ENCODE measurements around the gene ABCA5.

Gene ABCA5

DNA sequence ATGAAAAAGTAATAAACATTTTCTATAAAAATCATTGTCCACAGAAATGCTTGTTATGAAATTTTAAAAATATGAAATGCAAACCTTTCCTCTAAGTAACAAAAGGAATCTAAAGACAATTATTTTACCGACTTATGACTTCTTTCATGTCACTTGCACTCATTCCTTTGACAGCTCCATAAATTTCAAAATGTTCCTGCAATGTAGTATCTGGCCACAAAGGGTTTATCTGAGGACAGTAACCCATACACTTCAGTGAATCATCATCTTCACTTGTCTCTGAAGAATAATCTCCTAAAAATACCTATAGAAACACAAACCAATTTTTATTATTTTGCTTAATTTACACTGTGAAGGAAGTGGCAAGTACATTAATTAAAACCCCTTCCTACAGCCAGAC is 72.7 kb downstream of the ABCA5 start:
- DNase-seq (ENCODE audit: low read depth): no peak

DNA sequence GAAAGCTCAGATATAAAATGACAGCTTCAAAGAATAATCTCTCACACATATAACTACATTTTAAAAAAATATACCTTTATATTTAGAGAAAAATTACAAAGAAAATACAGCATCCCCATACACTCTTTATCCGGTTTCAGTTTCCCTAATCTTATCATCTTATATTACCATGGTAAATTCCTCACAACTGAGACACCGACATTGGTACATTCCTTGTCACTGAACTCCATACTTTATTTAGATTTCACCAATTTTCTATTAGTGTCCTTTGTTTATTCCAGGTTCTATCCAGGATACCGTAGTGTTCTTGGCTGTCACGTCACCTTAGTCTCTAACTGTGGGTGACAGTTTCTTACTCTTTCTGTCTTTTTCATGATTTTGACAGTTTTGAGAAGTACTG is 76.3 kb downstream of the ABCA5 start:
- DNase-seq (ENCODE audit: low read depth): no peak

- DNase-seq (ENCODE audit: low read depth): no peak
These were observed 80.1 kb downstream of the ABCA5 start for GRCh38 chr17:69246726-69247375.

GRCh38 chr17:69246202-69246601 is 80.7 kb downstream of the ABCA5 start:
- no peak for DNase-seq (ENCODE audit: low read depth)

DNA sequence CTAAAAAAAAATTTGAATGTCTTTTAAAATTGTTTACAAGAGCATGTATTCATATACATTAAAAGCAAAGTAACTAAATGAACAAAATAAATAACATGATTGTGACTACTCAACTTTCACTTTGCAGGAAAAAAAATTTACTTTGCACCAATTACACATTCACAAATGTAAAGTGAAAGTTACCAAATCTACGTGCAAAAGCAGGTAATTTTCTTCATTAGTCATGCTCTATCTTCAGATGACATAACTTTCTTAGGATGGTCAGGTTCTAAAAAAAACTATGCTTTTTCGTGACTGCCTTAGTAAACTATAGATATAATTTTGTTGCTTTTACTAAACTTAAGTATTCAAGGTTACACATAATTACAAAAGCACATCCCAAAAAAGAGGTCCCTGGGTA is 81.3 kb downstream of the ABCA5 start:
- no peak for DNase-seq (ENCODE audit: low read depth)

DNA sequence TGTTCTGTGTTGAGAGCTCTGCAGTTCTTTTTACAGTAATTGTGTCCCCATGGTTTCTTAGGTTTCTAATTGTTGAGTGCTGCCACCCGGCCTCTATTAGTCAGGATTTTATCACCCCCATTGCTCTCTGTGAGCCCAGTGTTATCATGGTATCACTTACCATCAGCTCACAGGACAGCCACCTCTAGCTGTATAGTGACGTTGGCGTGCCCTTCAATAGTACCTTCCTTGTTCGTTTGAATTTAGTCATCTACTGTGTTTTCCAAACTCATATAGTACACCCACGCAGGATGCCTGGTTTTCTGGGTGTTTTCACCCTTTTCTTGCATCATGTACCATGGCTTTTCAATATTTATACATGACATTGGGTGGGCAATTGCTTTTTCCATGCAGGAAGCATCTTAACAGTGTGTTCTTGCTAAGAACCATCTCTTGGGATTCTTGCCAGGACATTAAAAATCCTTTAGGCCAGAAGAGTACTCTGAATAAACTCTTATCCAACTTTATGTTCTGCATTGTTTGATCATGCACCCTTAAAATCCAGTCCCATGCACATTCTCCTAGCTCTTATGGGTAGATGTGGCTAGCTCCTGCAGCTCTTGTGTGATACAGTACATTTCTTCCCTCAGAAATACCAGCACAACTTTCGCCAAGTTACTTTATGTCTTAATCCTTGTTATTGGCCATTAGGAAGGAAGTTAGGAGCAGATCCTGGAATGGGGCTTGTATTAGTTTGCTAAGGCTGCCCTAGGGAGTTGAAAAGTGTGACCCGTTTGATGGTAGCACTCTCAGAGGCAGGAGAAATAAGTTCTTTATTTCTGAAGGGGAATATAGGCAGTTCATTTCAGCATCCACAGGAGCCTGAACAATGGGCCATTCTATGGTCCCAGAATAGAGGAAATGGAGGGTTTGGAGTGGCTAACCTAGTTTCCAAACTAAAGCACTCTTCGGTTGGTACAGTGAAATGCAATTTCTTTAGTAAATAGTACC is 87.0 kb downstream of the ABCA5 start:
- DNase-seq (ENCODE audit: low read depth): no peak

DNA sequence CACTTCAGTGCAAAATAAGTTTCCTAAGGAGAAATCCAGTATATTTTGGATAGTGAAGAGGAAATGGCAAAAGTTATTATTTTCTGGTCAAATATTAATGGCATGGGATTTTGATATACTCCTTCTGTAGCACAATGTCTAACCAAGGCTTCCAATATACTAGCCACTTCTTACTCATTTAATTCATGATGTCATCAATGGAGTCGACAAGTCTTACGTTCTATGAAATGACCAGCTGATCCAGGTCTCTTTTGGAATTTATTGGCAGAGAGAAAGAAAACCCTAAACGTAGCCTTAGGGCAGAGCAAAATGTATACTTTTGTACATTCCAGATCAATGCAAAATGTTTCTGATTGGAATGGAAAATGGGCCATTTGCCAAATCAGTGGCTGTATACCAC is 90.0 kb downstream of the ABCA5 start:
- DNase-seq (ENCODE audit: low read depth): no peak

DNA sequence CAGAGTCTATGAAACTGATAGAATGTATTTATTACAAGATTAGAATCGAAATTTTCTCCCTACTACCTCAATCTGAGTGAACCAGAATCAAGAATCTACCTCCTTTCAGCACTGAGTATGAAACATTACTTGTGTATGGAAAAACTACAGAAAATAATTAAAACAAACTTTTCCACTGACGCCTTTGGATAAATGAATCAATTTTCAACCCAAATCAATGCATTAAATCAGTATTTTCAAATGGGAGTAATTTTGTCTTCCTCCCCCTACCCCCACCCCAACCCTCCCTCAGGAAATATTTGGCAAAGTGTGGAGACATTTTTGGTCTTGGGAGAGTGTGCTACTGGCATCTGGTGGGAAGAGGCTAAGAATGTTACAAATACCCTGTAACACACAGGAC is 90.5 kb downstream of the ABCA5 start:
- DNase-seq (ENCODE audit: low read depth): no peak

DNA sequence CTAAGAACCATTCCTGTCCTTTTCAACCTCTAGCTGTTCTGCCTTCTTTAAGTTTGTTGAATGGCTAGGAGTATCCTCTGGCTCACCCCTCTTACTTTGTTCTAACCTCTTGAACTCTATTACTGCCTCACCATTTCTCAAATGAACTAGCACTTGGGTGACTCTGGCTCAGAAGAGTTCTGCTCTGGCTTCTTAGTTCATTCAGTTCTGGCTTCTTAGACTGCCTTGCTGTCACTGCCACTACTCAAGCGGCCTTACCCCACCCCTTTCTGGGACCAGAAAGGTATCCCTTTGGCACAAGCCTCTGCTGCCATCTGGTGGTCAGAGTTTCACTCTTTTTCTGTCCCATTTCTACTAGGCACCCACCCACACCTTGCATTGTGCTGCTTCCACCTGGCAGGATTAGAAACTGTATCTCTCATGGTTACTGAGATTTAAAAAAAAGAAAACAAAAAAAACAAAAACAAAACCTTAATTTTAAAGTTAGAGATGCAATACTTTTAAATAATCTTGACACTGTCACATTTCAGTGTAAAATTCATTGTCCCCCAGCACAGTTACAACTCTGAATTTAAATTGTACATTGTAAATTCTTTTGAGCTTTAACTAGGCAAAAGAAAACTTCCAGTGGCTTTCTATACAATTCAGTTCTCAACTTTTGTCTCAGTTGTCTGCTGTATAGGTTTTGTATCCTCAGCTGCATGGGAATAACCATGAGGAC is 91.4 kb downstream of the ABCA5 start:
- peak; percentile 47 for DNase-seq (ENCODE audit: low read depth)

- DNase-seq (ENCODE audit: low read depth): no peak
These were observed 94.3 kb downstream of the ABCA5 start for GRCh38 chr17:69232650-69233049.

- no peak for DNase-seq (ENCODE audit: low read depth)
These were observed 95.4 kb downstream of the ABCA5 start for GRCh38 chr17:69231521-69231920.

- DNase-seq (ENCODE audit: low read depth): no peak
These were observed 96.0 kb downstream of the ABCA5 start for GRCh38 chr17:69230939-69231338.

DNA sequence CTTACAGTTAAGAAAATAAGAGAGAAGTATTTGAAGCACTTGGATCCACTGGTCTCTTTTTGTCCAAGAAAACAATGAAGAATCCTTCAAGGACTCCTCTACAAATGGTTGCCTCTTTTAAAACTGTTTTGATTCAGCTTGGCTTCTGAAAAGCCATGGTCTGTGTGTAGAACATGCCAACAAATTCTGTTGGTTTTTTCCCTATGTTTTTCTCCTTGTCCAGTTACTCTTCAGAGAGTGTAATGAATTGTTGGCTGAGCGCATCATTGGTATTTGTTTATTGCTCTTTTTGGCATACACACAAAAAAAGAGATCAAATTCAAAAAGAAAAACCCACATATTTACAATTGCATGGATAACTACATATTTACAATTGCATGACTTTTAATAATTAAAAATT is 98.4 kb downstream of the ABCA5 start, which contains the start of gene ABCA10:
ABCA10 (minus strand) TSS at position 249 of the 400 bp plus-strand sequence. CDS start 3,466 bp downstream, outside the sequence.
- no peak for DNase-seq (ENCODE audit: low read depth)

DNA sequence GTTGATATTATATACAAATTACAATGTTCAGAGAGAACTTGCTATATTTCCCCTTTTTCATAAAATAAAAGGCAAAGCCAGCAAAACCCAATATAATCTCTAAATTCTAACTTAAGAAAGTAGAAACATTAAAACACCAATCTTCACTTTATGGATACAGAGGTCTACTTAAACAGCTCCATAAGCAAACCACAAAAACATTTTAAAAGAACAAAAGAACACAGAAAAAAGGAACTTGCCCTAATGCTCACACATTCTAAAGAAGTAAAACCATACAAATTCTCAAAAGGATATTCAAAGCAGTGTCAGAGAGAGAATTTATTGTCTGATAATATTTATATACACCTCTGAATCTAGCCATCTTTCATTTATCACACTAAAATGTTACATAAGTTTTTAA is 98.9 kb downstream of the ABCA5 start:
- no peak for DNase-seq (ENCODE audit: low read depth)

- no peak for DNase-seq (ENCODE audit: low read depth)
These were observed 99.4 kb downstream of the ABCA5 start for GRCh38 chr17:69227541-69227940.

GRCh38 chr17:69223809-69224208 is 103.1 kb downstream of the ABCA5 start:
- DNase-seq (ENCODE audit: low read depth): no peak

- DNase-seq (ENCODE audit: low read depth): no peak
These were observed 104.2 kb downstream of the ABCA5 start for GRCh38 chr17:69222707-69223258.

- no peak for DNase-seq (ENCODE audit: low read depth)
These were observed 106.8 kb downstream of the ABCA5 start for GRCh38 chr17:69220098-69220497.

DNA sequence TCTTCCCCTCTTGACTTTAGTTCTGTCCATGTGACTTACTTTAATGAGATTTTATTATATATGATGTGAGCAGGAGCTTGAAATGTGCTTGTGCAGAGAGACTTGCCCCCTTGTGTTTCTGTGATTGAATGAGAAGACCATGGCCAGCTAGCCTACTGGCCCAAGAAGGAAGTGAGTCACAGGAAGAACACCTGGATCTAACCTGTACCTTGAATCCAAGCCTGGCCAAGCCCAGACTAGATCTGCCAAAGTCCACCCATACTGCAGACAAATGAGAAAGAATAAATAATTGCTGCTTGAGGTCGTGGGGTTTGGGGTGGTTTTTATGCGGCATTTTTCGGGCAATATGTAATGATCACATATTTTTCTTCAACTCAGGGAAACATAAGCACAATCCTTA is 107.9 kb downstream of the ABCA5 start:
- no peak for DNase-seq (ENCODE audit: low read depth)

DNA sequence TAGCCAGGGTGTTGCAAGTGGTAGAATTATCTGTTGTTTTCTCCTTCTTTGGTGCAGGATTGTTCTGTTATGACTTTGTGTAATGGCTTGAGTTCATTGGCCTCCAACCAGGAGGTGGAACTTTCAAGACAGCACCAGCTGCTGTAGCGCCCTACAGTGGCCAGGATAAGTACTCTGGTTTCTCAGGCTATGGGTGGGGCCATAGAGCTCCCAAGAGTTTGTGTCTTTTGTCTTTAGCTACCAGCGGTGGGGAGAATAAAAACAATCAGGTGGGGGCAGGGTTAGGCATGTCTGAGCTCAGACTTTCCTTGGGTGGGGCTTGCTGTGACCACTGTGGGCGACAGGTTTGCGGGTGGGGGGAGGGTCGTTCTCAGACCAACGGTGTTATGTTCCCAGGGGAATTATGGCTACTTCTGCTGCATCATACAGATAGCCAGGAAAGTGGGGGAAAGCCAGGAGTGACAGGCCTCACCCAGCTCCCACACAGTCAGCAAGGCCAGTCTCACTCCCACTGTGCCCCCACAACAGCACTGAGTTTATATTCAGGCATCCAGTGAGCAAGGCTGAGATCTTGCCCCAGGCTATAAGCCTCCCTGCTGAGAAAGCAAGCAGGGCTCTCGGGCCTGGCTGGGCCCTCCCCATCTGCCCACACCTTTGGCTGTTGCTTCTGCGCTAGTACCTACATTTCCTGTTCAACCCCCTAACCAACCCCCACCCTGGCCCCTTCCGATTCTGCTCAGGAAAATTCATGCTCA is 113.7 kb downstream of the ABCA5 start:
- no peak for DNase-seq (ENCODE audit: low read depth)

- no peak for DNase-seq (ENCODE audit: low read depth)
These were observed 118.3 kb downstream of the ABCA5 start for GRCh38 chr17:69208640-69209039.

DNA sequence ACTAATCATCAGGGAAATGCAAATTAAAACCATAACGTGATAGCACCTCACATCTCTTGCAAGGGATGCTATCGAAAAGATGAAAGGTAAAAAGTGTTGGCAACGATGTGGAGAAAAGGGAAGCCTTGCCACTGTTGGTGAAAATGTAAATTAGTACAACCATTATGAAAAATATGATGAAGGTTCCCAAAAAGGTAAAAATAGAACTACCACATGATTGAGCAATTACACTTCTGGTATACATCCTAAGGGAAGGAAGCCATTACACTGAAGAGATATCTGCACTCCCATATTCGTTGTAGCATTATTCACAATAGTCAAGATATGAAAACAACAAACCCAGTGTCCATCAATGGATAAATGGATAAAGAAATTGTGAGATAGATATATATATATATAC is 119.8 kb downstream of the ABCA5 start:
- no peak for DNase-seq (ENCODE audit: low read depth)

All from GM04504 (cell line).